ENCODE data around the gene STAP2.
"Not testable (repeated sequence)": the region's sequence is repeated elsewhere in the genome, so short reads cannot be mapped to it uniquely, and the experiment has no call there.

GRCh38 chr19:4286141-4286540, 52.5 kb downstream of the STAP2 start:
- not testable (repeated sequence) for TF ChIP-seq POLR2AphosphoS5 (IDR thresholded peaks at IDR 0.05; ENCODE audit: insufficient read depth, low read depth, low read length); POLR2A (IDR thresholded peaks at IDR 0.05; ENCODE audit: low read depth, low read length); CTCF (IDR thresholded peaks at IDR 0.05; ENCODE audit: extremely low read depth in 1 of 2, insufficient read depth in 1 of 2, low read depth in 1 of 2, low read length in 2 of 2); EZH2 (IDR thresholded peaks at IDR 0.05; ENCODE audit: borderline replicate concordance, low read depth, low read length, severe bottlenecking)
